Stimulated activated CD8-positive, alpha-beta memory T cell treated with anti-CD3 and anti-CD28 coated beads, Interleukin-12 subunit alpha, Interleukin-12 subunit beta, amount 100 ng/mL, for 24 hours (primary cell): ENCODE data around the gene CLNK.

Experiments used
- DNase-seq: peaks from one replicate; pipeline ENCODE4 v3.0.0-alpha.2; 2020; ENCODE audit errors: extremely low read depth

The CLNK gene, protein sequence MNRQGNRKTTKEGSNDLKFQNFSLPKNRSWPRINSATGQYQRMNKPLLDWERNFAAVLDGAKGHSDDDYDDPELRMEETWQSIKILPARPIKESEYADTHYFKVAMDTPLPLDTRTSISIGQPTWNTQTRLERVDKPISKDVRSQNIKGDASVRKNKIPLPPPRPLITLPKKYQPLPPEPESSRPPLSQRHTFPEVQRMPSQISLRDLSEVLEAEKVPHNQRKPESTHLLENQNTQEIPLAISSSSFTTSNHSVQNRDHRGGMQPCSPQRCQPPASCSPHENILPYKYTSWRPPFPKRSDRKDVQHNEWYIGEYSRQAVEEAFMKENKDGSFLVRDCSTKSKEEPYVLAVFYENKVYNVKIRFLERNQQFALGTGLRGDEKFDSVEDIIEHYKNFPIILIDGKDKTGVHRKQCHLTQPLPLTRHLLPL

DNA sequence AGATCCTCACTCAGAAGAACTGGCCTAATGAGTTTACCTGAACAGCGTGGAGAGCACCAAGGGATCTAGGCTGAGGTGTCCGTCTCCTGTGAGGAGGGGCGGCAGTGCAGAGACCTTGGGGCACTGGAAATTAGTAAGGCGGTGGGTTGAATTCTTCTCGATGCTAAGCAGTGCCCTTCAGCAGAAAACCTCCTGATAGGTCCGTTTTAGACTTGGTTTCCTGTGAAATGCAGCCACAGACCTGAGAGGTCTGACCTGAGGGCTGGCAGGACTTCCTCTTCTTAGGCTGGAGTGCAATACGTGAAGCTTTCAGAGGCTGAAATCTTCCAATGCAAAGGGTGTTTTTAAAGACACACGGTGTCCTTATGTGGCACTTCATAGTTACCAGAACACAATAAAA, at the start of gene CLNK:
CLNK (minus strand) TSS at position 138 of the 400 bp plus-strand sequence. CDS start 16,899 bp downstream, outside the sequence.
- DNase-seq: no peak

DNA sequence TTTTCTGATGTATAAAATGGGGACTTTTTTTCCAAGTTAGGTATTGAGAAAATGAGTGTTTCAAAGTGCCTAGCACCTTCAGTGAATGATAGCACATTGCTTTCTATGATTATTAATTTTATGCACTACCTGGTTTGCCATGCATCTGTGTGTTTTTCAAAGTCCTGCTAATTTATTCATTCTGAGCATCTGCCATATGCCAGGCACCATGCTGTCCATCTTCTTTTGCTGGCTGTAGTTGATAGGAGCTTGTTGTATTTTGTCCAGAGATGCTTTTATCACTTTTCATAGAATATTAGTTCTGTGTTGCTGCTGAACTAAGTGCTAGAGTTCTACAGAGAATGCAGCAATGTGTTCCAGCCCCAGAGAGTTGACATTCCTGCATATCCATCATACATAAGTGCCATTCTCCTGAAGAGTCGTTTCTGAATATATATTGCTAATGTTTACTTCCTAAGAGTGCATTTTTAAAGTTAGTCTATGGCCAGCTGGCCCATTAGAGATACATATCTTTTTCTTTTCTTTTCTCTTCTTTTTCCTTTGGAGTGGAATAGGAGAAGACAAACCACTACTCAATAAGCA, 49.0 kb upstream of the CLNK start:
- DNase-seq: no peak

DNA sequence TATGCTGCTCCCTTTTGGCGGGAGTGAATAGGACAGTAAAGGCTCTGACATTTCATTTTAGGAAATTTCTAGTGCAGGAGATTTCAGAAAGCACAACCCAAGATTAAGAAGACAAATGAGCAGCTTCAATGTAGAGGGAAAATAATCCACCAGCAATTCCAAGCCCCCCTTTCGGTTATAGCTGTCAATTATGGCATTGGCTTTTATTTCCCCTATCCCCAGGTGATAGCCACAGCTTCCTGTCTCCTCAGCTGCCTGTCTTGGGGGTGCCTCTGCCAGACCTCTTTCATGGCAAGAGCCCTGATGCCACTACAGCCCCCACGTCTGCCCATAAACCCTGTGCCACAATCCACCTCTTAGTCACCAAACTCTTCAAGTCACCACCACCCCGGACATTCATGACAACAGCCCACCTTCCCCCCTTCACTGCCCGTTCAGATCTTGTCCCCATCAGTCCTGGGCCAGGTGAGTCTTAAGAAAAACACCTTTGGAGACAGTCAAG, 48.4 kb upstream of the CLNK start:
- no peak for DNase-seq

DNA sequence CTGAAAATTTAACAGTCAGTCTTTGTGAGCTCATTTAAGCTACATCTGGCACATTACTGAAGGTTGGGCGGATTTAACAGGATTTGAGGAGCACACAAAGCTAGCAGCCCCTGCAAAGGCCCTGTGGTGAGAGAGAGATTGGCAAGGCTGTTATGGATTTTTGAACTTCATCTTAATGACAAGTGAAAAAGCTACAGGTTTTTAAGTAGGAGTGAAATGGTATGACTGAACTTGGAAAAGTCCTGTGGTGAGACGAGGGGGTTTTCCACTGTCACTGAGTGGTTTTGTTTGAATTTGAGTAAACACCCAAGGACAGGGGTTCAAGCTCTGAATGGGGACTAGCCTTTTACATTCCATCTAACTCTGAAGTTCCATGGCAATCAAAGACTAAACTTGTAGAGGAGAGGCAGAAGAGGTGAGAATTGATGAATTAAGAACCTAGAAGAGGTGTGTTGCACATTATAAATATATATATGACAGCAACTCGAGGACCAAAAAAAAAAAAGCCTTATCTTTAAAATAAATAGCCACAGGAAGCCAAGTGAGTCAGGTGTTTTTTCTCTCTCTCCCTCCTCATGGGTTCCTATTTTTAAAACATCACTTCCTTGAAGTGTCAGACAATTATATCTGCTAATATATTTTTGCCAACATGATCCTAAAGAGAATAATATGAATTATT, 47.8 kb upstream of the CLNK start:
- DNase-seq: no peak

DNA sequence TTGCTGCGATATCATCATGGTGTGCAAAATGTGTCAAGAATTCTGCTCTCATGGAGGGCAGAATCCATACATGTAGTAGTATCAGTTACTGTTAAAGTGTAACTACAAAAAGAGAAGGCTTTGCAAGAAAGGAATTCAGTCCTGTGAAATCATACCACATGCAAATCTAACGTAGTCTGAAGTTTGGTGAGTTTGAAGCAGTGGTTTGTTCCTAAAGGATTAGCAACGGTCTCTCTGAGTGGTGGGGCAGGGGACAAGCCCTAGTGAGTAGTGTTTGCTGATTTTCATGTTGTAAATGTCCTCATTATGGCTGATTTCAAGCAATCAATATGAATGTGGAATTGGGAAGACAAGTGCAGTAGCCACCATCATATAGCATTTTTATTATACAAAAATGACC, 47.1 kb upstream of the CLNK start:
- DNase-seq: no peak

DNA sequence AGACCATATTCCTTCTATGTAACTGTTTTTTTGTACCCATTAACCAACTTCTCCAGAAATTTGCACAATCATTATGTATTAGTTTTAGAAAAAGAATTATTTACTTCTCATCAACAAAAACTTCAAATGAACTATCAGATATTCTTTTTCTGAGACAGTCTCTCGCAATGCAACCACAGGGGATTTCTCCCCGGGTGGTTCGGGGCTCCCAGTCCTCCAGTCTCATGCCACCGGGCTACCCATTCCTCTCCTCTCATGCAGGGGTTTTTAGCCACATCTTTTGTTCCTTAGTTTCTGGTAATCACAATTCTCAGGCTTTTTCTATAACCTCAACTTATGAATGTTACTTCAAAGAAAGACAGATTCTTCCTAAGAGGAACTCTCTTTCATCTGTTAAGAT, 46.6 kb upstream of the CLNK start:
- no peak for DNase-seq

DNA sequence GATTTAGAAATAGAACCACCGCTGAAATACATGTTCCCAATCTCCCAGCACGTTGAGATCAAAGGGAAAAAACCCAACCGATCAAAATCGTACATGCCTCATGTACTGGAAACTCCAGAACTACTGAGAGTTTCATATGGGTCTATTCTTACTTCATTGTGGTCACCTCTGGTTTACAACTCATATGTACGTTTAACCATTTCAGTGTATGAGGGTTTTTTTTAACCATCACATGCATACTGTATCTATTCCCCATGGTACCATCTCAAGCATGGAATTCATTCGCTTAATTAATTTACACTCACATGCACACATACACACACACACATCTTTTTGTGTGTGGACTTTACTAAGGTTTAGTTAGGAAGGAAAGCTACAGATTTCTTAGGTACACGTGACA, 46.0 kb upstream of the CLNK start:
- no peak for DNase-seq

DNA sequence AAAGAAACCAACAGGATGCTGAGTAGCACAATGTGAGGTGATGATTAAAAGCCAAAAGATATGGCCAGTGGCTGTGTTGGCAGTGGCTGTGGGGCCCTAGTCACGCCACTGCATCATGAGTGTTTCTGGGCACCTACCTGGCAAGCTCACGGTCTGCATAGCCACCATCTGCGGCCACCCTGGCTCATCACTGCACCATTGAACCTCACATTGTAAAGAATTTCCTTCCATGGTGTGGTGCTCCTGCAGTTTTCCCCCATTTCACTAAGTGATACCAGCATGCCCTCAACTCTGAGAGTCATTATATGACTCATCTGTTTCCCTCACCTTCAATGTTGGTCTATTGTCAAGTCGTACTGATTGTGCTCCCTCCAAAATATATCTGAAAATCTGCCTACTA, 45.5 kb upstream of the CLNK start:
- DNase-seq: no peak

DNA sequence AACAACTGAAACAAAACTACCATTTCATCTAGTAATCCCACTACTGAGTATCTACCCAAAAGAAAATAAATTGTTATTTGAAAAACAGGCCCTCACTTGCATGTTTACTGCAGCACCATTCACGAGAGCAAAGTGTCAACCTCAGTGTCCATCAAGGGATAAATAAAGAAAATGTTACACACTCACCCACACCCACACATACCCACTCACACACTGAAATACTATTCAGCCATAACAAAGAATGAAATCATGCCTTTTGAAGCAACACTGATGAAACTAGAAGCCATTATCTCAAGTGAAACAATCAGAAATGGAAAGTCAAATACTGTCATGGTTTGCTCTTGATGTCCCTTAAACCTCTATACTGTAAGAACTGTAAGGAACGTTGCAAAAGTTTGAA, 44.8 kb upstream of the CLNK start:
- DNase-seq: no peak

DNA sequence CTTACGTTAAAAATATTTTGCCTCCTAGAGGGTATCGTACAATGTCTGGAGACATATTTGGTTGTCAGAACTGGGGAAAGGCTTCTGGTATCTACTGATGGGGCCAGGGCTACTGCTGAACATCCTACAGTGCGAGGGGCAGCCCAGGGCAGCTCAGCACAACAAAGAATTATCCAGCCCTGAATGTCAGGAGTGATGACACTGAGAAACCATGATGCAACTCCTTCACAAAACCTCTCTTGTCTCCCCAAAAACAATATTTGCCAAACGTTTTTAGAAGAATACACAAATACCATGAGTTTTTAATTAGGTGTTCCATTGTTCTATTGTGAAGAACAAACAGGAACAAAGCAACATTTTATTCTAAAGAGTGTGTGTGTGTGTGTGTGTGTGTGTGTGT, 43.4 kb upstream of the CLNK start:
- DNase-seq: no peak

DNA sequence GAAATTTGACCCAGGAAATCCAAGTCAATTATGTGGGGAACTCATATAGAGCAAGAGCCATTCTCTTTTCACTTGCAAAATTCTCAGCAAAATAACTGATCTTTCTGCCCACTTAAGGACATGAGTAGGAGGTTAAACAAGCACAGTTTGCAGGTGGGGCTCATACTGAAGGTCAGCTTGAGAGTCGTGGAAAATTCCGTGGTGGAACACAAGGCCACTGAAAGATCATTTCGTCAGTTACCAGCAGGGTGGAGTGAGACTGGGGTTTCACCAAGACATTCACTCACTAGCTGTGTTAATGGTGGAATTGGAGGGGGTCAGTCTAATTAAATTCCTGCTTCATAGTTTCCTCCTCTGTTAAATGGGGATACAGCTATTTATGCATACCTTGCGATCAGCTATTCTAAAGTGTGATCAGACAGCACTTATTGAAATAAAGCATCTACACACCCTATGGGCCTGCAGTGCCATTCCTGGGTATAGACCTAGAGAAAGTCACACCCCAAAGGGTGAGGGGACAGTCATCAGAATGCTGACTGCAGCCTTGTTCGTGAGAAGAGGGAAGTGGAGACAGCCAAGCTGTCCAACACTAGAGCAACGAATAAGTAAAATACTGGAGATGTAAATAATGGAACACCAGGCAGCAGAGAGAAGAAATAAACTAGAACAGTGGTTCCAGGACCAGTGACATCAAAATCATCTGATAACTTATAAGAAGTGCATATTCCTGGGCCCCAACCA, 42.7 kb upstream of the CLNK start:
- no peak for DNase-seq

DNA sequence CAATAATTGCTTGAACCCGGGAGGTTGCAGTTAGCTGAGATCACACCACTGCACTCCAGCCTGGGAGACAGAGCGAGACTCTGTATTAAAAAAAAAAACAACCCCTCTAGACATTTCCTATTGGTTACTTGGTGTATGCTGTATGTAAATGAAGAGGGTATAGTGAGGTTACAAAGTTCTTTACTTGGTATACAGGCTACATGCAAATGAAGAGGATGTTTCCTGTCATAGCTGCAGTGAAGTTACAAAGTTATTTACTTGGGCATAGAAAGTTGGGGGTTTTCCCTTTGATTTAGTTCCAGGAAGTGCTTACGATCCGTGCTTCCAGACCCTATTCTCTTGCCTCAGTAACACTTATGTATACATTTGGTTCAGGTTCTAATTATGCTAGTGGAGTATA, 38.4 kb upstream of the CLNK start:
- no peak for DNase-seq

DNA sequence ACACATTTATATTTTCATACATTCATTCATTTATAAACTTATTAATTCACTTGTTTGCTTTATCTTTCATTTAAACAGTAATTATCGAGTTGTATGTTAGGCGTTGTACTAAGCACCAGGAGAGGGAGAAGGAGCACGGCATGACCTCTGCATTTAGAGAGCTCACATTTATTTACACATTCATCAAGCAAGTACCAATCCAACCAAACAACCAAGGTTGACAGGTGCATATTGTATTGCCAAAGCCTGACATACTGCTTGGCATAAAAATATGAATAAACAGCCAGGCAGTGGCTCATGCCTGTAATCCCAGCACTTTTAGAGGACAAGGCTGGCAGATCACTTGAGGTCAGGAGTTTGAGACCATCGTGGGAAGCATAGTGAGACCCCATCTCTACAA, 37.0 kb upstream of the CLNK start:
- DNase-seq: no peak

DNA sequence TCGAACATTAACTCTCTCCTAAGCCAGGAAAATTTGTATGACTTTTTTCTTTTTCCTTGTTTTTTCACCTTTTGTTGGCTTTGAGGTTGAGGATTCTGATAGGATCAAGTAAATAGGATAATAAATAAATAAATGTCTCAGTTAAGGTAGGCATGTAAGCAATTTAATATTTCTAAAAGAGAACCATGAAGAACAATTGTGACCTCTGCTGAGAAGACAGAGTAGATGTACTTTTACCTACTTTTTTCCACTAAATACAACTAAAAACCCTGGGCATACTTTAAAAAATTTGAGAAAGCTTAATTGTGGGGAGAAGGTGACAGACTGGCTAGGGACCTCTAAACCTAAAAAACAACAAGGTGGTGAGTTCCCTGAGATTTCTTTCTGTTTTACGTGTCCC, 31.6 kb upstream of the CLNK start:
- DNase-seq: no peak

DNA sequence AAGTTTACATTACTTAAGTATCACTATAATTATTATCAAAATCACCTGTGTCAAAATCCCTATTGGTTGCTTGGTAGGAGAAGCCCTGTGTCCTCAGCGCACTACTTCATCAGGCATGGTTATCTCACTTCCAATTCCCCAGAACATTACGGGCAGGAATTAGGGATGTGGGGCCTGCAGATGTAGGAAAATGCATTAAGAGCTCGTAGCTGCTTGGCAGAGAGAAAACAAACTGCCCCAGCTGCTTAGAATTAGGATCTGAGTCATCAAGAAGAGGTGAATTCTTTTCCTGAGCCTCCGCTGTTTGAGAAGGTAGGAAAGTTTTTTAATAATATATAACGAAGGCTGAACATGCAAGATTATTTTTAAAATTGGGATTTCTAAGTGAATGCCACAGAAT, 31.1 kb upstream of the CLNK start:
- DNase-seq: no peak

DNA sequence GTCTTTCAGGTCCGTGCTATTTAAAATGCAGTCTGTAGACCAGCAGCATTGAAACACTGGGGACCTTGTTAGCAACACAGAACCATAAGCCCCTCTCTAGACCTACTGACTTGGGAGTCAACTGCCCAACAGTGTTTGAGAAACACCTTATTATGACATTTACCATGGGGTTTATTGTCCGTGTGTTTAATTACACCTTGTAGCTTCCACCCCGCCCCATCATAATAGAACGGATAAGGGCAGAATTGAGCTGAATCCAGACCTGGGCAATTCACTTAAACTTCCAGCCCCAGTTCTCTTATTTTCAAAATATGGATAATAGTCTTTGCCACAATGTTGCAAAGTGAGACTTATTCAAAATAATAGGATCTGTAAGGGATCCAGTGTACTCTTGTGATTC, 30.6 kb upstream of the CLNK start:
- no peak for DNase-seq

DNA sequence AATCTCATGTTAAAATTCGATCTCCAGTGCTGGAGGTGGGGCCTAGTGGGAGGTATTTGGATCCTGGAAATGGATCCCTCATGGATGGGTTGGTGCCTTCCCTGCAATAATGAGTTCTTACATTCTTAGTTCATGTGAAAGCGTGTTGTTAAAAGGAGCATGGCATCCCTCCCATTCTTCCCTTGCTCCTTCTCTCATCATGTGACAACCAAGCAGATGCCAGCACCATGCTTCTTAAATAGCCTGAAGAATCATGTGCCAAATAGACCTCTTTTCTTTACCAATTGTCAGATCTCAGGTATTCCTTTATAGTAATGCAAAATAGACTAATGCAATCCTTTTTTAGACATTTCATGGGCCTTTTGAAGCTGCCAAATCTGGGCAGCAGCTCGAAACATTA, 29.0 kb upstream of the CLNK start:
- DNase-seq: no peak

DNA sequence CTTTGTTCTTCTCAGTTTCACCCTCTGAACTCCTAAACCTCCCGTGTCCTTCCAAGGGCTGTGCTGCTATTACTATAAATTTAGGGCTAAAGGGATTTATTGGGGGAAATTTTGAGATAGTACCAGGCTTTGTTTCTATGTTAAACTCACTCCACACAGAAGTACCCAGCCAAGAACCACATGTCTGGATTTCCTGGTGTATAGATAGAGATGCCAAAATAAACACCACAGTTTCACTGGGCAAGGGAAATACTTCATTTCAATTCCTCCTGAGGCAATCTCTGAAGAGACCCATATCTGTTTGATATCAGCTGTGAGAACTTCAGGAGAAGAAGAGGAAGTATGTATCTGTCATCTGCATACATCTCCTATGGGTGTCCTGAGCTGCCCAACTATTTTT, 21.7 kb upstream of the CLNK start:
- no peak for DNase-seq

DNA sequence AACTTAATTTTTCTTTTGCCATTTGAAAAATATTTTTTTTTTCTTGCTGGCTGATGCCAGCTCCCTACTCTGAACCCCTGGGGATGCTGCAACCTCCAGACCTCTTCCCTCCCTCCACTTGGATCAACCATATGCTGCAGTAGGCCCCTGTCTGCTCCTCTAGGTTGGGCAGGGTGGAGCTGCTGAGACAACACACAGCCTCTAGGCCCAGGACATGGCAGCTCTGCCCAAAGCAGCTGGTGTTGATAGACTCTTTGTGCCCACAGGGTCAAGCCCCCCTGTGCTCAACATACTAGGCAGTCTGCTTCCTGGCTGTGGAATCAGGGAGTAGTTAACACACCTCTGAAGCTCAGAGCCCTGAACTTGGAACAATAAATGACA, 19.9 kb upstream of the CLNK start:
- no peak for DNase-seq

DNA sequence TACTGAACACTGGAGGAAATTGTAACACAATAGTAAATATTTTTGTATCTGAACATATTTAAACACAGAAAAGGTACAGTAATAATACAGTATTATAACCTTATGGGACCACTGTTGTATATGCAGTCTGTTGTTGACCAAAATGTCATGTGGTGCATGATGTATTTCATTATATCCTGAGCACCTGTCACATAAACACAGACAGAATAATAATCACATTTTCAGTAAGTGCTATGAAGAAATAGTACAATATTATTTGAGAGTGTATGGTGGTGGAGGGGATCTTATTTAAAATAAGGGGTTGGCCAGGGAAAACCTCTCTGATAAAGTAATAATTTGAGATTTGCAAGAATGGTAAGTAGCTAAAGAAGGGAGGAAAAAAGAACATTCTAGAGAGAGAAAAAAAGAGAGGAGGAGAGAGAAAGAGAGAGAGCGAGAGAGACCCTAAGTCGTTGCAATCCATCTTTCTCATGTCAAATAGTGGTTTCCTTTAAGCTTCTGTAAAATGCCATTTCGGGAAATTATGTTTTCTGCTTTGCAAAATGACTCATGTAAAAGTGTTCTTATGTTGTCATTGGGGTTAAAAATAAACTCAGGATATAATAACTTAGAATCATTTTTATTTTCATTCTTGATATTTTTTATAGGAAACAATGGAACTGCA, 19.3 kb upstream of the CLNK start:
- no peak for DNase-seq

DNA sequence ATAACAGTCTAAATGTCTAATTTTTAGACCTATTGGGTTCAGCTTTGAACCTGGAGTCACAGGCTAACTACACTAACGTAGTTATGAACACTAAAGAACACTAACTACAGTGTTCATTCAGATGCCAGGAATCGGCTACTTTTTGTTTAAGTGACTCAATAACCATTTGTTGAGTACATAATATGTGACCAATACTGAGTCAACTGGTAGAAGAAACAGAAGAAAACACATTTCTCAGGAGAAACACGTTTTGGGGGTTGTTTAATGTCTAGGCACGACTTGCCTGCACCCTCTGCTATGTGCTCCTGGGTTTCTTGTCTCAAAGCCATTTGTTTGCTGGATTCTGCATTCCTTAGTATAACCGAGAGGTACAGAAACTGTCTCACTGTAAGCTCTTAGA, 18.6 kb upstream of the CLNK start:
- DNase-seq: no peak
